Measurements from ENCODE around the gene KLHL29. TPM values are rescaled to one million over a fixed set of nuclear protein-coding genes. Genes with fewer than 3 reads are reported as not detected.

The KLHL29 gene
- total and polyA plus RNA-seq, 10 of the 15 experiments (the other 5 are each of a cell fraction or from before 2014, with no cell fraction given), result 1.4 to 19.5 (median 6.1) TPM

DNA sequence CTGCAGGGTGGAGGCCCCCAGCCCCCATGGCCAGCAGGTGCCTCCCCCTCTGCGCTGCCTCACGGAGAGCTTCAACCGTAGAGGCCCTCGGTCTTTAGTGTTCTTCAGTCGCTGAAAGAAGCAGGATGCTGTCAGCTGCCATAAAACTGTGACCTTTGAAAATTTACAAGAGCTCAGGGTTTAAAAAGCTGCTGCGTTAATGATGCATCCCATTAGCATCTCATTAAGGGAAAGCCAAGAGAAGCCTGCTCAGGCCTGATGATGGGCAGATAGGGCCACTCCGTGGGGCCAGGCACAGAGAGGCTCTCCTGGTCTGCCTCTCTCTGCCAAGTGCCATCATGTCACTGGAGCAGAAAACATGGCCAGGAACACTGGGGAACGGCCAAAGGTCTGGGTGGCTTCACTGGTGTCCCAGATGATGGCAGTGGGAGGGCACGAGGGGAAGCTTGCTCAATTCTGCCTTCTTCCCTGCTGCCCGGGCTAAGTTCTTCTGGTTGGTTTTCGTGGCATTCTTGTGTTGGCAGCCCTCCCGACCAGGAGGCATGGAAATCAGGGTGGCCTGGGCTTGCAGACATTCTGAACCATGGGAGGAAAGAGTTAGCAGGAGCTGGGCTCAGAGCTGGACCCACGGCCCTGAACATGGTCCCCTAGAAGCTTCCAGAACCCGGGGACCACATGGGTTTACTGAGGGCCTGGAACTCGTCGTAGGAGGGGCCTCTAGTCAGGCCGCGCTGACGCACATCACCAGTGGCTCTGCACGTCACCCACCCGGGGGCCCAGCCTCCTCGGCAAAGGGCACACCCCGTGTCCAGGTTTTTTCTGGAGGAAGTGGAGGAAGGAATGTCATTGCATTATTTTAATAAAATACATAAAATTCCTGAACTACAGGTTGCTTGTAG, 250.7 kb downstream of the KLHL29 start (continued):
- TF ChIP-seq, protein P1, sequence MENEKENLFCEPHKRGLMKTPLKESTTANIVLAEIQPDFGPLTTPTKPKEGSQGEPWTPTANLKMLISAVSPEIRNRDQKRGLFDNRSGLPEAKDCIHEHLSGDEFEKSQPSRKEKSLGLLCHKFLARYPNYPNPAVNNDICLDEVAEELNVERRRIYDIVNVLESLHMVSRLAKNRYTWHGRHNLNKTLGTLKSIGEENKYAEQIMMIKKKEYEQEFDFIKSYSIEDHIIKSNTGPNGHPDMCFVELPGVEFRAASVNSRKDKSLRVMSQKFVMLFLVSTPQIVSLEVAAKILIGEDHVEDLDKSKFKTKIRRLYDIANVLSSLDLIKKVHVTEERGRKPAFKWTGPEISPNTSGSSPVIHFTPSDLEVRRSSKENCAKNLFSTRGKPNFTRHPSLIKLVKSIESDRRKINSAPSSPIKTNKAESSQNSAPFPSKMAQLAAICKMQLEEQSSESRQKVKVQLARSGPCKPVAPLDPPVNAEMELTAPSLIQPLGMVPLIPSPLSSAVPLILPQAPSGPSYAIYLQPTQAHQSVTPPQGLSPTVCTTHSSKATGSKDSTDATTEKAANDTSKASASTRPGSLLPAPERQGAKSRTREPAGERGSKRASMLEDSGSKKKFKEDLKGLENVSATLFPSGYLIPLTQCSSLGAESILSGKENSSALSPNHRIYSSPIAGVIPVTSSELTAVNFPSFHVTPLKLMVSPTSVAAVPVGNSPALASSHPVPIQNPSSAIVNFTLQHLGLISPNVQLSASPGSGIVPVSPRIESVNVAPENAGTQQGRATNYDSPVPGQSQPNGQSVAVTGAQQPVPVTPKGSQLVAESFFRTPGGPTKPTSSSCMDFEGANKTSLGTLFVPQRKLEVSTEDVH (IDR thresholded peaks at IDR 0.05; ENCODE audit: low read depth, partially characterized antibody), result no peak
- TF ChIP-seq SMC3 (IDR thresholded peaks at IDR 0.05; ENCODE audit: borderline replicate concordance, low read length), result no peak
- TF ChIP-seq HCFC1 (IDR thresholded peaks at IDR 0.05; ENCODE audit: low read length), result no peak
- no peak for TF ChIP-seq FOS (IDR thresholded peaks at IDR 0.05; ENCODE audit: borderline replicate concordance, extremely low read depth, insufficient read length)
- no peak for TF ChIP-seq MYB (IDR thresholded peaks at IDR 0.05; ENCODE audit: borderline replicate concordance, low read depth, low read length)
- TF ChIP-seq, protein P2, sequence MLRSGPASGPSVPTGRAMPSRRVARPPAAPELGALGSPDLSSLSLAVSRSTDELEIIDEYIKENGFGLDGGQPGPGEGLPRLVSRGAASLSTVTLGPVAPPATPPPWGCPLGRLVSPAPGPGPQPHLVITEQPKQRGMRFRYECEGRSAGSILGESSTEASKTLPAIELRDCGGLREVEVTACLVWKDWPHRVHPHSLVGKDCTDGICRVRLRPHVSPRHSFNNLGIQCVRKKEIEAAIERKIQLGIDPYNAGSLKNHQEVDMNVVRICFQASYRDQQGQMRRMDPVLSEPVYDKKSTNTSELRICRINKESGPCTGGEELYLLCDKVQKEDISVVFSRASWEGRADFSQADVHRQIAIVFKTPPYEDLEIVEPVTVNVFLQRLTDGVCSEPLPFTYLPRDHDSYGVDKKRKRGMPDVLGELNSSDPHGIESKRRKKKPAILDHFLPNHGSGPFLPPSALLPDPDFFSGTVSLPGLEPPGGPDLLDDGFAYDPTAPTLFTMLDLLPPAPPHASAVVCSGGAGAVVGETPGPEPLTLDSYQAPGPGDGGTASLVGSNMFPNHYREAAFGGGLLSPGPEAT (IDR thresholded peaks at IDR 0.05; ENCODE audit: low read depth), result no peak

DNA sequence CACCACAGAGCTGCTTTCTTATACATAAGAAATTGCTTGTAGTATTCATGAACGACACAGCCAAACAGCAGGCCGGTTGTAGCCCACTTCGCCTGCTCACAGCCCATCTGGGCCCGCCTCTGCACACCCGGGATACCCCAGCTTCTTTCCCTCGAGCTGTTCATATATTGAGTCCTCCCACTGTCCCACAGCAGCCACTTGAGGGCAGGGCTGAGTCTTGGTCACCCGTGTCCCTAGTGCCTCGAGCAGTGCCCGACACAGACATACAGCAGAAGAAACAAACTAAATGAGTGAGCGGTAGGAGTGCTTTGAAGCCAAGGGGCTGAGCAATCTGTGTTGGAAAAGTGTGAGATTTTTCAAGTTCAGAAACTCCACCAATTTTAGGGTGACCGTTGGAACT, 251.4 kb downstream of the KLHL29 start:
- WGBS (ENCODE audit: insufficient coverage, insufficient replicate concordance, low lambda C conversion rate, missing lambda C conversion rate), result 61% methylated on average over 11 of the region's 11 CpGs
- Histone ChIP-seq H3K4me3 (no peak overlapping the region), H2AFZ (ENCODE audit: control insufficient read depth, low read depth, low read length) (no peak overlapping the region), H3K36me3 (ENCODE audit: control insufficient read depth in 2 of 2, insufficient read depth in 2 of 2, low read length in 1 of 2) (peaks cover 0 to 2% of the 10 kb centered on the region in 2 experiments; a peak in 3 of 4 replicates), H3K9me3 (replicated peaks; ENCODE audit: control insufficient read depth, insufficient read depth, low read length) (no peaks in the 10 kb centered on the region), H3K27ac (ENCODE audit: control insufficient read depth, insufficient read depth) (no peak overlapping the region), H4K20me1 (ENCODE audit: control insufficient read depth, insufficient read depth) (no peaks in the 10 kb centered on the region), H3K4me1 (ENCODE audit: control insufficient read depth, insufficient read depth, low read length) (no peaks in the 10 kb centered on the region), H3K27me3 (replicated peaks in 1 of 2; ENCODE audit: control insufficient read depth in 2 of 2, insufficient read depth in 2 of 2, low read length in 1 of 2) (no peaks in the 10 kb centered on the region), H3K9ac (ENCODE audit: control insufficient read depth, insufficient read depth, low read length) (no peak overlapping the region), H3K79me2 (ENCODE audit: control insufficient read depth, insufficient read depth, low read length) (no peaks in the 10 kb centered on the region), H3K4me2 (ENCODE audit: control insufficient read depth, insufficient read depth) (no peak overlapping the region)
- RAD21 ChIA-PET (ENCODE audit: unreplicated experiment), result no interaction called here
- TF ChIP-seq, protein P2 (IDR thresholded peaks at IDR 0.05; ENCODE audit: low read depth), result no peak
- no peak for TF ChIP-seq HCFC1 (IDR thresholded peaks at IDR 0.05; ENCODE audit: low read length)
- no peak for TF ChIP-seq HDAC2 (IDR thresholded peaks at IDR 0.05)
- no peak for TF ChIP-seq WRNIP1 (IDR thresholded peaks at IDR 0.05; ENCODE audit: borderline replicate concordance, low read depth, low read length)
- no peak; the same call in 2 of the 3 replicates for ATAC-seq
- no peak for FAIRE-seq
- SMC1A ChIA-PET (ENCODE audit: uncharacterized antibody, unreplicated experiment), result no interaction called here
- no TSS peak for BruUV-seq (replicated peaks)
- CTCF ChIA-PET, result no interaction called here
- POLR2A ChIA-PET, result no interaction called here
- DNase-seq (ENCODE audit: low read depth, low spot score), result no peak
- intact Hi-C loops (cut with micrococcal nuclease; ENCODE audit: unreplicated experiment) (no loop called here), in situ Hi-C loops (cut with MboI) (no loop called here)
